Fibroblast of upper back skin (primary cell): Measurements from ENCODE around the gene ALKBH6.
"Not testable (repeated sequence)": the region's sequence is repeated elsewhere in the genome, so short reads cannot be mapped to it uniquely, and the experiment has no call there.

Source experiments
- DNase-seq: peaks from one replicate; pipeline ENCODE4 v3.0.0-alpha.2; 2013

The ALKBH6 gene

DNA sequence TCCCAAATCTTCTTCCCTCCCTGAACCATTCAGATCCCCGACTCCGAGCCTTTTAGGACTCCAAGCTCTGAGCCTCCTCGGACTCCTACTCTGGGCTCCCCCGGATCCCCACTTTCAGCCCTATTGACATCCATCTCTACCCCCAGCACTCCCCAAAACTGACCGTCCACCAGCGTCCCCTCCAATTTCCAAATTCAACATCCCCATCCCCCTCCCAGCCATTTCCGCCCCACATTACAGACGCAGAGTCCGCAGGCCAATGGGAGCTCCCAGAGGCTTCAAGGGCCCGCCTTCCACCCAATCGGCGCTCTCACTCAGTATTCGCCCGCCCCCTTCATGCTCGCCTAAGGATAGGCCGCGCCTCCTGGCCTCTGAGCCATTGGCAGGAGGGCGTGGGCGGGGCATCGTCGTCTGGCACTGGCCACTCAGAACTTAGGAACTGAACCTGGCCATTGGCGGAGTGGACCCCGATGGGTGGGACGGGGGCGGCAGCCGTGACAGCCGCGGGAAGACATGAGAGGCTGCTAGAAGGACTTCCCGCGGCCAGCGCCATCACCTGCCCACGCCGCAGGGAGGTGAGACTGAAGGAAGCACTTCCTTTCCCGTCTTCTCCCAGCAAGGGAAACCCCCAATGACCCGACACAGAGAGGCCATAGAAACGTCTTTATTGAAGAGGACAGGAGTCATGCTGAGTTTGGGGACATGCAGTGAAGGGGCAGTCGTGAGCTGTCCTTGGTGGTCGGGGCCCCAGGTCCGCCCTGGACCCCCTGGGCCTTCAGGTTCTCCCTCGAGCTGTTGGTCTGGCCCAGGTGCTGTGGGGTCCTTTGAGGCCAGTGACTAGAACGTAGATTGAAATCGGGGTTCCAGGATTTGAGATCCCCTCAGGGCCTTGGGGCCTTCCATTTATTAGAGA lies at the start of gene ALKBH6:
TSS of gene ALKBH6 (minus strand) at position 202 of the 913 bp plus-strand sequence. CDS start 816 bp downstream, outside the sequence.
- DNase-seq: peak; percentile 98

DNA sequence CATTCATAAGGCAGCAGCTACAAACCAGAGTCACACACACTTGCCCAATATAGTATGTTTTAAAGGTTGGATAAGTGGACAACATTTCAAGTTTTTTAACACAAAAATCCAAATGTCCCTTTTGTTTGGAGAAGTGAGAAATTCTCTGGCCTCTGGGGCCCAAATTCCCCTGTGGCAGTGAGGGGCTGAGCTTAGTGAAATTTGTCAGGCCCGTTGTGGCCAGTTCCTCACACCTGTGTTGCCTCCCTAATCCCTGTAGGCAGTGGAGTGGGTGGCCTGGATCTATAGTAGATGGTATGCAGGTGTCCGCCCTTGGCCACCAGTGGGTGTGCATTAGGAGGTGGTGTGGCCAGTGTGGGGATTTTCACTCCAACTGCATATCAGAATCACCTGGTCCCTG lies 47.4 kb upstream of the ALKBH6 start:
- no peak for DNase-seq

DNA sequence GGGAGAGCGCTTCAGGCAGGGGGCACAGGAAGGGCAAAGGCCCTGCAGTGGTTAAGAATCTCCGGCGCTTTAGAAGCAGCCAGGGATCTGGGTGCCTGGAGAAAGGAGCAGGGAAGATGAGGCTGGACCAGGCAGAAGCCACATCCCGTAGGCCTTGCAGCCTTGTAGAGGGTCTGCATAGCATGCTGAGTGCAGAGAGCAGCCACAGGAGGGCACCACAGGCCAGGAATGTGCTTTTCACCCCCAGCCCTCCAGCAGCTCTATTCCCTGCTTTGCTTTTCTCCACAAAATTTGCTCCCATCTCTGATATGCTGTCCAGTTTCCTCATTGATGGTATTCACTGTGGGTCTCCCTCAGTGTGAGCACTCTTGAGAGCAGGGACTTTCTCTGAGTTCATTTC lies 46.4 kb upstream of the ALKBH6 start:
- DNase-seq: peak; percentile 54

DNA sequence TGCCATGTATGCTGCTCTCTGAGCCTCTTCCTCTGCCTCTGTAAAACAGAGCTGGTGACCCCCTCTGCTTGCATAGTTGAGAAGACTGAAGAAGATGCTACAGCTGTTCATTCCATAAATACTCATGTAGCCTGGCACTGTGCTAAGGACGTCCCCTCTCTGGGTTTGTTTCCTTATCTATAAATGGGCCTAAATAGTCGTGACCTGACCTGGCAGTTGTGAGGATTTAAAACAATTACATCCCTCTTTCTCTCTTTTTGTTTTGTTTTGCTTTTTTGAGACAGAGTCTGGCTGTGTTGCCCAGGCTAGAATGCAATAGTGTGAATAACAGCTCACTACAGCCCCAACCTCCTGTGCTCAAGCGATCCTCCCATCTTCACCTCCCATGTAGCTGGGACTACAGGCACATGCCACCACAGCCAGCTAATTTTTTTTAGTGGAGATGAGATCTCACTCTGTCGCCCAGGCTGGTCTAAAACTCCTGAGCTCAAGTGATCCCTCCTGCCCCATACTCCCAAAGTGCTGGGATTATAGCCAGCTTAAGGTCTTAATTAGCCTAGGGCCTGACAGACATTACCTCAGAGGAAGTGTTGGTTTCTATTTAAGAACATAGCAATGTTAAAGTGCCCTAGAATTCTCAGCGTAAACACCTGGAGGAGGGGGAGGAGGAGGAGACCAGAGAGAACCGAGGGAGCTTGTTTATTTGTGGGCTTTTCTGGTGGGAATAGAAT lies 45.3 kb upstream of the ALKBH6 start:
- DNase-seq: no peak

DNA sequence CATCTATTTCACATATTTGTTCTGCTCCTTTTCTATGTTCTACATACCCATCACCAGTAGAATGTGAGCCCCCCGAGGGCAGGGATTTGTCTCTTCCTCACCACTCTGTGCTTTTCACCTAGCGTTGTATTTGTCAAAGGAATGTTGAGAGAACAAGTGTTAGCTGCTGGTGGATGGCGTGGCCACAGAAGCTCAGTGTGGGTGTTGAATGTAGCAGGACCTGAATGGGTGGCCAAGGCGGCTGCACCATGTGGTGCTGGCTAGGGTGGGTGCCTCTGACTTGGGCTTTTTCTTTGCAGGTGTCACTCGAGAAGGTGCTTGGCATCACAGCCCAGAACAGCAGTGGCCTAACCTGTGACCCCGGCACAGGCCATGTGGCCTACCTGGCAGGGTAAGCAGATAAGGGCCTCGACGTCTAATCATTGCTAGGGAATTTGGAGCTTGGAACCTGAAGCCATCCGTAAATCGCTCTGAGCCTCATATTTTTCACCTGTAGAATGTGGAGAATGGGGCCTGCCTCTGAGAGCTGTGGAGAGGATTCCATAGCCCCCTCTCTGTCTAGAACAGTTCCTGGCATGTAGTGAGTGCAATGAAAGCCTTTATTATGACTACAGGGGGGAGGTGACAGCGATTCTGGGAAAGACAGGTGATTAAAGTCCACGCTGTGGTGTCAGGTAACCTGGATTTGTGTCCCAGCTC lies 44.6 kb upstream of the ALKBH6 start:
- no peak for DNase-seq

DNA sequence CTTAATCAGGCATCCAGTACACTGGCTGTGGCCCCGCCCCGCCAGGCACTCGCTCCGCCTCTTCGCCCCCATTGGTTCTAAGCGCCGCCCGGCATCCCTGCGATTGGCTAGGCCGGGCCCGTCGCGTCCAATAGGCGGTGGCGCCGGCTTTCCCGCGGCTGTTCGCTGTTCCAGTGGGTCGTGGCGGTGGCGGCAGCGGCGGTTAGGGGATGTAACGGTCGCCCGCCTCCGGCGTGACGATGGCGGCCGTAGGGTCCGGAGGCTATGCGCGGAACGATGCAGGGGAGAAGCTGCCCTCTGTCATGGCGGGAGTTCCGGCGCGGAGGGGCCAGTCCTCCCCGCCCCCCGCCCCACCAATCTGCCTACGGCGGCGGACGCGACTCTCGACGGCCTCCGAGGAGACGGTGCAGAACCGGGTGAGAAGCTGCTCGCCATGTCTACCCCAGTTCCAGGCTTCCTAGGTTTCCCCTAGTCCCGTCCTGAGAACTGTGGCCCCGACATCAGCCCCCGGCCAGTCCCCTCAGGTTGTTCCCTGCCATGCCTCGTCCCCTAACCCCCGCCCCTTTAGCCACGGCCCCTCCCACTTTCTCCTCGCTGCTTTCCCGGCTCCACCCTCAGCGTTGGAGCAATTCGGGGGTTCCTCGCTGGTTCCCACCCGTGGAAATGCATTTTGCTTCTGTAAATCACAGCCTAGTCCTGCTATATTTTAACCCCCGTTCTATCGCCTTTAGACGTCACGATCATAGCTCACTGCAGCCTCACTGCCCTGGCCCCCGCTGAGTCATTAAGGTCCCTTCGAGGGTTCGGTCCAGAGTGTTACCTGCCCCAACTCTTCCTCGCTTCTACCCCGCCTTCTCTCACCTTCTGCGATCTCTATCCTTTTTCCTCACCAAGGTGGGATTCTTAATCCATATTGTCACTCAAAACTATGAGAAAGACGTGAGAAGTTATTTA lies 41.0 kb upstream of the ALKBH6 start, which contains the start of gene WDR62:
TSS of gene WDR62 (plus strand) at position 165 of the 954 bp plus-strand sequence. CDS start at position 240, 75 bp downstream.
- peak; percentile 90 for DNase-seq

DNA sequence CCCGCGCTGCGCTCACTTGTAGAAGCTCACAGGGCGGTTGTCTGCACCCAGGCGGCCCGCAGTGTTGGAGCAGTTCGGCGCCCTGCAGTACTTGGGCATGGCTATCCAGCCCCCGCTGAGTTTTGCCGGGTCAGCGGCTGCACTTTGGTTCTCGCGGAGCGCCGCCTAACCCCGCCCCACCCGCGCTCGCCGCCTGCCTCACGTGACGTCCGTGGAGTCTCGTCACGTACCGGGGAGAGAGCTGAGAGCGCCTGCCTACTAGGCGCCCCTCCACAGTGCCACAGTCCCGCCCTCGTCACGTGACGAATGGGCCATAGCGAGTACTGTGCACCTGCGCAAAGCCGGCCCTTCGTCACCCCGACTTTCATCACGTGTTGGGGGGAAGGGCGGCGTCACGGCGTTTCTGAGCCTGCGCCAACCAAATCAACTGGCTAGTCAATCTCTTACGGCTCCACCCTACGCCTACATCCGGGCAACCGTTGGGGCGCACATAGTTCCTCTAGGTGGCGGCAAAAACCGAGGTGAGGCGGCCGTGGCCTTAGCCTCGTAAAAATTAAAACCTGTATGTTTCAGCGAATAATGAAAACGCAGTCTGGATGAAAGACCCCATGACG lies 40.2 kb upstream of the ALKBH6 start, which contains the start of gene THAP8:
TSS of gene THAP8 (minus strand) at position 167 of the 614 bp plus-strand sequence. CDS start at position 99, 68 bp downstream.
- peak; percentile 99 for DNase-seq

DNA sequence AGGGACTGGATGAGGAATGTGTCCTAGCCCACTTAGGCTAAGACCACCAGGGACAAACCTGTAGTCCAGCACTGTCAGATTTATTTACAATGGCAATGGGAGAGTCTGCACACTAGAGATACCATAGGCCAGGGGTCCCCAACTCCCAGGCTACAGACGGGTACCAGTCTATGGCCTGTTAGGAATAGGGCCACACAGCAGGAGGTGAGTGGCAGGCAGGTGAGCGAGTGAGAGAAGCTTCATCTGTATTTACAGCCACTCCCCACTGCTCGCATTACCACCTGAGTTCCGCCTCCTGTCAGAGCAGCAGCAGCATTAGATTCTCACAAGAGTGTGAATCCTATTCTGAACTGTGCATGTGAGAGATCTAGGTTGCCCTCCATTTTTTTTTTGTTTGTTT lies 37.6 kb upstream of the ALKBH6 start:
- no peak for DNase-seq

DNA sequence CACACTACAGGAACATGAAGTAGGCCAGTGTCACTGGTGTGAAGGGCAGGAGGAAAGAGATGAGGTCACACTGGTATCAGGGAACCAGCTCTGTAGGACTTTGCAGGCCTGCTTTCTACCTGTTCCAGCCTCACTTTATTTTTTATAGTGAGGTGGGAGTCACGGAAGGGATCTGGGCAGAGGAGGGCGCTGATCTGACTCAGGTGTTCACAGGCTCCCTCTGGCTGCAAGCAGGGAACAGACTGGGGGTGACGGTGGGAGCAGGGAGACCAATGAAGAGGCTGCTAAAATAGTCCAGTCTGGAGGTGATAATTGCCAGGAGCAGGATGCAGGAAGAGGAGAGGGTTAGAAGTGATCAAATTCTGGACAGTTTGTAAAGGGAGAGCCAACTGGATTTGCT lies 37.2 kb upstream of the ALKBH6 start:
- no peak for DNase-seq

DNA sequence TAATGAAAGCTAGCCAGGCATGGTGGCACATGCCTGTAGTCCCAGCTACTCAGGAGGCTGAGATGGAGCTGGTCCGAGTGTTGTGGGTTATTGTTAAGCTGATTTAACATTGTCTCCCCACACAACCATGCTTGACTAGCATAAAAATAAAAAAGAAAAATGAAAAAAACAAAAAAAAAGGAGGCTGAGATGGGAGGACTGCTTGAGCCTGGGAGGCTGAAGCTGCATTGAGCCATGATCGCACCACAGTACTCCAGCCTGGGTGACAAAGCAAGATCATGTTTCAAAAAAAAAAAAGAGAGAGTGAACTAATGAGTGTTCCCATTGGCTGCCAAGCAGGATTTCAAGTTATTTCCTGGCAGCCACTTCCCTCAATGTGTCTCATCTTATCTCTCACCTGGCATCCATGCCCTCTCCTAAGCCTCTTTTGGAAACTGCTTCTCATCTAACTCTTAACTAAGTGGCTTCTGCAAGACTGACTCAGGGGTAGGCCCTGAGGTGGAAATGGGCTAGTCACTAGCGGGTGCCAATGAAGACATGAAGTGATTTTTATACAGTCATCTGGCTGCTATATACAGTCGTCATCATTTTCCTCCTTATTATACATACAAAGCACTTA lies 35.2 kb upstream of the ALKBH6 start:
- DNase-seq: no peak

DNA sequence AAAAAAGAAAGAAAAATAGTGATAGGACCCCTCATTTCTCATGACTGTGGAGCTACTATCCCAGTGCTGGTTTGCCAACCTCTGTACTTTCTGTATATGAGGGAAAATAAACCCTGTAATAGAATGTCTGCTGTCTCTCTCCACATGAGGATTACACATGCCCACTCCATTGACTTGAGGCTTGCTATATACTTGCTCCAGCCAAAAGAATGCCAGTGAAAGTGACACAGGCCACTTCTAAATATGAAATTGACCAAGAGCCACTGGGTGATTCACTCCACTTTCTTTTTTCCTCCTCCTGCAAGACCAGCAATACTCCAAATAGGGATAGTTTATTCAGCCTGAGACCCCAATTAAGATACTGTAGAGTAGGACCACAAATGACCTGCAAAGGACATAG lies 33.8 kb upstream of the ALKBH6 start:
- DNase-seq: no peak

DNA sequence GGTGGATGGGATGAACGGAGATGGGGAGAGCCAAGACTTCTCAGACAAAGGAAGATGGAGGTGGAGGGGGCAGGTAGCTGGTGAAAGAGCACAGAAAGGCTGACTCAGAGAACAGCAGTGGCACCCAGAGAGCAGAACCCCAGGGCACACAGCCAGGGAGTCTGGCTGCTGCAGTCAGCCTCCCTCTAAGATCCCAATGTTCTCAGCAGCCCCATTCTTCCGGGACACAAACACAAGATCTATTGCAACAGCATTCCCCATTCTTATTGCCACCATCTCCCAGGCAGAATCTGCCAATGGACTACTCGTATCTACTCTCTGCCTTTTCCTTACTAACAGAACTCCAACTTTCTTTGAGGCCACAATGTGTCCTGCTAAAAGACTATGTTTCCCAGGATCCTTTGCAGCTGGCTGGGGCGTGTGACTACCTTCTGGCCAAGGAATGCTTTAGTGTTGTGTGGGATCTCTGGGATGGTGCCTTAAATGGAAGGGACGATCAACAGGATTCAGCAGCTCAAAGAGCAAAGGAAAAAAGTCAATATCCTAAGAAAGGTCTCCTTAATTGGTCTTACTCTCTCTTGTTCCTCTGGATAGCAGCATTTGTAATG lies 32.5 kb upstream of the ALKBH6 start:
- no peak for DNase-seq

DNA sequence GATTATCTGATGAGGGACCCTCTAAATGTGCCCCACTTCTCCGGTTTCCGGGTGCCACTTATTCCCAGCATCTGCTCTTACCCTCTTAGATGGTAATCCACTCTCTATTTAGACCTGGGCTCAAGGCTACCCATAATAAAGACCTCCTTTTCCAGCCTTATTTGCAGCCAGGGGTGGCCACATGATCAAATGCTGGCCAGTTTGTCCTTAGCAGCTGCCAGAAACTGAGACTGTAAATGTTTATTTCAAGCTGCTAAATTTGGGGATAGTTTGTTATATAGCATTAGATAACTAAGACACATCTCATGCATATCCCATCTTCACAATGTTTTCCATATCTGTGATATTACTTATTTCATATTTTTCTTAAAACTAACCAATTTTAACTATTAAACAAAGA lies 29.9 kb upstream of the ALKBH6 start:
- DNase-seq: no peak

DNA sequence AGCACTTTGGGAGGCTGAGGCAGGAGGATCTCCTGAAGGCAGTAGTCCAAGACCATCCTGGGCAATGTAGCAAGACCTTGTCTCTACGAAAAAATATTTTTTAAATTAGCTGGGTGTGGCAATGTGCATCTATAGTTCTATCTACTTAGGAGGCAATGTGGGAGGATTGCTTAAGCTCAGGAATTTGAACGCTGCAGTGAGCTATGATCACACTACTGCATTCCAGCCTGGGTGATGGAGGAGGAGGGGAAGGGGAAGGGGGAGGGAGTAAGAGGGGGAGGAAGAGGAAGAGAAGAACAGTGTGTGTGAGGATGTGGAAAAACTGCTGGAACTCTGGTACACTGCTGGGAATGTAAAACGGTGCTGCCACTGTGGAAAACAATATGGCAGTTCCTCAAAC lies 27.8 kb upstream of the ALKBH6 start:
- peak; percentile 93 for DNase-seq

DNA sequence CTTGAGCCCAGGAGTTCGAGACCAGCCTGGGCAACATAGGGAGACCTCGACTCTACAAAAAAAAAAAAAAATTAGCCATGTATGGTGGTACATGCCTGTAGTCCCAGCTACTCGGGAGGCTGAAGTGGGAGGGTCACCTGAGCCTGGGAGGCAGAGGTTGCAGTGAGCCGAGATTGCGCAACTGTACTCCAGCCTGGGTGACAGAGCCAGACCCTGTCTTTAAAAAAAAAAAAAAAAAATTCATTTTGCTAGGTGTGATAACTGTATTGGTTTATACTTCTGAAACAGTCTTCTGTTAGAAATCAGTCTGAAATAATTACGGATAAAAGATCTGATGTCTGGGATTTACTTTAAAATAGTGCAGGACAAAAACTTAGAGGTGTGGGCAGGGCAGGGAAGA lies 27.1 kb upstream of the ALKBH6 start:
- DNase-seq: not testable (repeated sequence)

DNA sequence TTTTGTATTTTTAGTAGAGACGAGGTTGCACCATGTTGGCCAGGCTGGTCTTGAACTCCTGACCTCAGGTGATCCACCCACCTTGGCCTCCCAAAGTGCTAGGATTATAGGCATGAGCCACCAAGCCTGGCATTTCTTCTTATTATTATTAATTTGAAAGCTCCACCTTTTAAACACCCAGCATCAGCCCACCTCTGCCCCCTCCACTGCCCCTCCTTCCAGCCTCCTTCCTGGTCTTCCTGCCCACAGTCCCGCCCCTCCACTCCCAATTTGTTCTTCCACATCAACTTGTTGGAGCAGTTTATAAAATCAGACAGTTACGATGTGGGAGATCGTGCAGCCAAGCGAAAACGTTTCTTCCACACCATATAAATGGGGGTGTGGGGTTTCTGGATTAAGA lies 26.5 kb upstream of the ALKBH6 start:
- DNase-seq: no peak

DNA sequence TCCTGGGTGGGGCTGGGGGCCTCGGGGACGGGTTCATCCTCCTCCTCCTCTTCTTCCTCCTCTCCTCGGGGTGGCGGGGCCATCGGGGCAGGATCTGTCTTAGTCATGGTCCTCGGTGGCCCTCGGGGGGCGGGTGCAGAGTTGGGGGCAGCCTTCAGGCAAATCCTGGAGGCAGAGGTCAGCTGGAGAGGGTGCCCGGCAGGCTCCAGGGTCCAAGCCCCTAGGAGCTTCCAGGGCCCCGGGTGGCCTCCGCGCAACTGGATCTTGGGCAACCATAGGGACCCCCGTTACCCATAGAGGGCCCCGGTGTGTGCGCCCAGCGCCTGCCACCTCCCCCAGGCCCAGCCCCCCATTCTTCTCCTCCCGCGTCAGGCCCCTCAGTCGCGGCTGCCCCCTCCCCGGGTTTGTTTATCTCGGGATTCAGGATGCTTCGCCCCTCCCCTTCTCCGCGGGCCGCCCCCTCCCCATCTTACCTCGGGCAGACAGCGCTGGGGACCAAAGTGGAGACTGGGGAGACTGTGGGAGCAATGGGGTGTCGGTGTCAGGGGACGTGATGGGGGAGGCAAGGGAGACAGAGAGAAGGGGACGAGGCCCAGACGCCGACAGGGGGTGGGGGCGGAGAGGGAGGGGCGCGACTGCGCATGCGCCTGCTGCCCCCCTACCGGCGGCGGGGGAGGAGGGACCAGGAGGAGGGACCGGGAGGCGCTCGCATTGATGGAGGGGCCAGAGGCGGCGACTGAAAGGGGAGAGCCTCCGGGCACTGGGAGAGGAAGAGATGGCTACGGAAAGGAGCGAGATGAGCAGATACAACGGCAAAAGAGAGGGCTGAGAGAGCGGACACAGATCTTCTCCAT lies 18.5 kb upstream of the ALKBH6 start, which contains the start of gene CLIP3:
TSS of gene CLIP3 (minus strand) at position 623 of the 854 bp plus-strand sequence. CDS start at position 107, 516 bp downstream.
- peak; percentile 79 for DNase-seq

DNA sequence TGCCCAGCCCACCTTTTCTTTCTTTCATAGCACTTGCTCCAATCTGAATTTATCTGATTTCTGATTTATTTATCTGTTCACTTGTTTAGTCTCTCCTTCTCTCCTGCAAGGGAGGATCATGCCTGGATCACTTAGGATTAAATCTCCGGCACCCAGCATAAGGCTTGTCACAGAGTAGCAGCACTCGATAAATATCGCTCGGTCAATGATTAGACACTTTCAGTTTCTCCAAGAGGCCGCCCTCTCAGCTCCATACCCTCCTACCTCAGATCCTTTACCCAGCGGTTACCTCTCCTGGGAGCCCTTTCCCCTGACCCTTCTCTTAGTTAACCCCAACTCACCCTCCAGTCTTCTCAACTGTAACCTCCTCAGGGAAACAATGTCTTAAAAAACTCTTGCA lies 17.3 kb upstream of the ALKBH6 start:
- DNase-seq: no peak
